NCI-H128 (cell line): Measurements from ENCODE around the gene DUOXA1.

Experiments
- DNase-seq: peaks from one replicate; lab custom pipeline; 2025; ENCODE audit not compliant: unreplicated experiment; lab: John Stamatoyannopoulos, UW

Gene DUOXA1, protein sequence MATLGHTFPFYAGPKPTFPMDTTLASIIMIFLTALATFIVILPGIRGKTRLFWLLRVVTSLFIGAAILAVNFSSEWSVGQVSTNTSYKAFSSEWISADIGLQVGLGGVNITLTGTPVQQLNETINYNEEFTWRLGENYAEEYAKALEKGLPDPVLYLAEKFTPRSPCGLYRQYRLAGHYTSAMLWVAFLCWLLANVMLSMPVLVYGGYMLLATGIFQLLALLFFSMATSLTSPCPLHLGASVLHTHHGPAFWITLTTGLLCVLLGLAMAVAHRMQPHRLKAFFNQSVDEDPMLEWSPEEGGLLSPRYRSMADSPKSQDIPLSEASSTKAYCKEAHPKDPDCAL

GRCh38 chr15:45129651-45130129, at the start of gene DUOXA1, which contains the start of gene DUOX1:
TSS of gene DUOXA1 (minus strand) at chr15:45129879. CDS start at chr15:45123014, 6,865 bp downstream.
TSS of gene DUOX1 (plus strand) at chr15:45129994. CDS start at chr15:45131967, 1,973 bp downstream.
- DNase-seq = no peak

DNA sequence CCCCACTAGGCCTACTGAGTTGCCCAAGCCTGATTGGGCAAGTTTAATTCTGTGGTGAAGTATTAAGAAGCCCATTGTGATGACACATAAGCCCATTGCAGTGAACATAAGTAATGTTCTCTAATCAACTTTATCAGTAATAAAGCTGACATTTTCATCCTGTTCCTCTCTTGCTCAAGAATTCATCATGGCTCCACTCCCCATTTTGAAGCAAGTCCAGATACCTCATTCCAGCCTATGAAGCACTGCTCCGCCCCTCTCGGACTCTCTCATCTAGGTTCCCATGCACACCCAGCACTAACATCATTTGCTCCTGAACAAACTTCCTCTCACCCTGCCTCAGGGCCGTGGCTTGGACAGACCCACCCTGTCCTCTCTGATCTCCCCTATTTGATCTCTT, 47.6 kb upstream of the DUOXA1 start:
- no peak for DNase-seq

GRCh38 chr15:45174577-45174976, 44.9 kb upstream of the DUOXA1 start:
- DNase-seq = no peak

DNA sequence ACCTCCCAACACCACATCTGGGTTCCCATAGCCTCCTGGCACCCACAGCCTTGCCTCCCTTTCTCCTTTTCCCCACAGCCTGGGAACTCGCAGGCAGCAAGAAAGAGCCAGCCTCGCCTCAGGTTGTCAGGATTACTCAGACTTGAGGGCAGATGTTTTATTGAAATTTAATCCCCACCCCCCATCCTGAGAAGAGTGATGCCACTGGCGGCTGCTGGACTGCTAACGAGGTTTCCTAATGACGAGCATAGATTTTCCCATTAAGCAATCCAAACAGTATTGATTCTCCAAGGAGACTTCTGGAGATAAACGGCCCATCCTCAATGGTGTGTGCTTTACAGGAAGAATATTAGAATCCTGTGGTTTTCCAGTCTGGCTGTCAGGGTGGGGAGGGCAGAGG, 44.4 kb upstream of the DUOXA1 start:
- no peak for DNase-seq

DNA sequence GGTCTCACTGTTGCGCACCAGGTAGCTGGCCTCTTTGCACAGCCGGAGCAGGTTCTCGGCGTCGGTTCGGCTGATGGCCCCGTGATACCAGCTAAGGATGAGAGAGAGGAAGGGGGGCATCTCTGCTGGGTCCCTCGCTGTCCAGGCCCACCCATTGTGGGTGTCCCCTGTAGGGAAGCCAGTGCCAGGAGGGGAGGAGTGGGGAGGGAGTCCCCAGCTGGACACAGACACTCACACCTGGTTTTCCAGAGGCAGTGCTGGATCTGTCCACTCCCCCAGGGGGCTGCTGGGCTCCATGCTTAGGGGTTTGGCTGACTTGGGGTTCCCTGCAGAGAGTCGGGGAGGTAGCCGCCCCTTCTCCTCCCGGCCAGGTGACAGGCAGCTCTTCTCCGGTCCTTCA, 42.2 kb upstream of the DUOXA1 start:
- DNase-seq = no peak

DNA sequence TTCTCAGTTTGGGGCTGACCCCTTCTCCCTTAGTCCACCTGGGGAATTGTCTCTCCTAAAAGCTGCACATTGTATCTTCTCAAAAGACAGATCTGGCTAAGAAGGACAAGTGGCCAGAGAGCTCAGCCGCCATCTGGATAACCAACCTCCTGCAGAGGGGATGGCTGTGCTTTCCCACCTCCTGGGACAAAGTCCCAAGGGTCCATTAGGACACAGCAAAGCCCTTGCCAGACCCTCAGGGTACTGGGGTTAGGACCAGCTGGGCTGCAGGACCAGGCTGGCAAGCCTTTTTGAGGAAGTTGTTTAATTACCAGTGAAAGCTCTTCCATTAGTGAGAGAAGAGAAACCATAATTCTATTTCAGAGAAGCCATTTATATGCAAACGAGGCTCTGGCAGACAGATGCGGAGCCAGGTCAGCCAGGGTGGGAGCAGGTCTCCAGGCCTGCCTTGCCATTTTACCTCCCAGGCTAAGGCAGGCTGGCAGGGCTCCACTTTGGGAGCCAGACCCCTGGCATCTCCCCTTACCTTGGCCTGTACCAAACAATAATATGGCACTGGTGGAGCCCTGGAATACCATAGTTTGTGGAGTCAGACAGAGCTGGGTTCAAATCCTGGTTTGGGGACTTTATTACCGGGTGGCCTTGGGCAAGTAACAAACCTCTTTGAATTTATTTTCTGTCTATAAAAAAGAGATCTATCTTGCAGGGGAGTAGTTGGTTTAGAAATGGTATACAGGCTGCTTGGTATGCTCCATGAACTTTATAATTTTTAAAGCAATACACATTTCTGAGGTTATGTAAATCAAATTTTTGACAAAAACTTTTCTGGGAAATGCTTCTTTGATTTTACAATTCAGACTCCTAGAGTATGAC, 40.2 kb upstream of the DUOXA1 start:
- DNase-seq = no peak

GRCh38 chr15:45168751-45169551, 39.3 kb upstream of the DUOXA1 start:
- no peak for DNase-seq

- DNase-seq = no peak
These were observed 38.6 kb upstream of the DUOXA1 start for GRCh38 chr15:45168286-45168685.

DNA sequence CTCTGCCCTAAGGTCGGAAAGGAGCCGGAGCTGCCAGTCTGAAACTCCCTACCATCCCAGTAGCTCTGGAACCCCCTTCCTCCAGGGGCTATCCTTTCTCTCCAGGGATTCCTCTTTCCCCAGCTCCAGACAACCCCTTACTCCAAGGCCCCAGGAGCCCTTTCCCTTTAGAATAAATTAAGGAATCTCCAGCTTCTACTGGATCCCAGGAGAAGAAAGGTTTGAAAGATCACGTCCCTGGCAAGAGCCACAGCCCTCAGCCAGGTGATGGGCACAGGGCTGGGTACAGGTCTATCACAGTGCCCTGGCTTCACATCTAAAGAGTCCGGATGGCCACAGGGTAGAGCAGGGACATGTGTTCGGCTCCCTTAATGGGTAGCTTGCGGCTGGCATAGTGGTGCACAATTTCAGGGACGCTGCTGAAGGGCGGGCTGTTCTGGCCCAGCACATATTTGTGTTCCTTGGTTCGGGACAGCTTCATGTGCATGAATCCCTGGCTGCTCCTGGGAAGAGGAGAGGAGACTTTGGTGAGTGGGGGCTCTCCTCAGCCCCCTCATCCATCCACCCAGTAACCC, 38.0 kb upstream of the DUOXA1 start:
- DNase-seq = no peak

DNA sequence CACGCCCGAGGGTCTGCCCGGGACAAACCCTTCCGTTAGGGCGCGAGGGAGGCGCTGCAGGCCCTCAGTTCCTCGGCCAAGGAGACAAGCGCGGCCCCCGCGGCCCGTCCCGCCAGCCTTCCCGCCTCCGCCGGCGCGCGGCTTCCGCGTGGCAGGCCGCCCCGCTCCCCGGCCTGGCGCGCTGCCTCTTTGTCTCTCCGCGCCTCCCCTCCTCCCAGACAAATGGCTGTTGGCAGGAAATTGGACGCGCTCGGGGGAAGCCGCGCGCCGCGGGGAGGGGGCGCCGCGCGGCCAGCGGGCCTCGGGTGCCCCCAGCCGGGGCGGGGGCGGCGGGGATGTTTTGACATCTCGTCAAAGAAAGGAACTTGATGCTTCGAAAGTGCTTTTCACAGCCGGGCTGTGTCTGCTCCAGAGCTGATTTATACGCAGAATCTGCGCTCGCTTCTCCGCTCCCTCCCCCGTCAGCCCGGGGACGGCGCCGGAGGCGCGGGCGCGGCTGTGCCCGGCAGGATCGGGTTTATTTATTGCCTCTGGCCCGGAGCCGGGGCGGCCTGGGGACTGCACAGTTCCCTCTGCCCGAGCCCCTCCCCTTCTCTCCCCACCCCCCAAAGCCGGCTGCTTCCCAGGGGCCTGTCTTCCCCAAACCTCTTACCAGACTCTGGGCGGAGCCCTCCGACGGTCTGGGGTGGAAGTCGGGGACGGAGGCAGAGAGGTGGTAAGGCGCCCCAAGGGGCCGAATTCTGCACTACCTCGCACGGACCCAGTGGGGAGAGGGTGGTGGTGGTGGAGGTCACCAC, 37.4 kb upstream of the DUOXA1 start:
- DNase-seq = peak; percentile 53

DNA sequence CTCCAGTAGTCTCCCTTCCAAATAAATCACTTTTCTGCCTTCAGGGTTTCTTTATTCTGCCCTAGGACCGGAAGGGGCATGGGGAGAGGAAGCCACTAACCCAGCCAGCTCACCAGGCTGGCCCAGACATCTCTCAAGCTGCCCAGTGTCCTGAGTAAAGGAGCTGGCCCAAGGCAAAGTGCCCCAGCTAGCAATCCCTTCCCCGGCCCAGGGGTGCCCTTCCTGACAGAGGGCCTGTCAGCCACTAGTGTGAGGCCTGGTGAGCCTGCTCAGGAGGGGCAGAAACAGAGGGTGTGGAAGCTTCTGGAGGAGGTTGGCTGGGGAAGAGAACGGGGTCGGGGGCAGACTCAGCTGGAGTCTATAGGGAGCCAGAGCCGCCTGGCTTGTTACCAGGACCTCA, 35.9 kb upstream of the DUOXA1 start:
- DNase-seq = no peak

DNA sequence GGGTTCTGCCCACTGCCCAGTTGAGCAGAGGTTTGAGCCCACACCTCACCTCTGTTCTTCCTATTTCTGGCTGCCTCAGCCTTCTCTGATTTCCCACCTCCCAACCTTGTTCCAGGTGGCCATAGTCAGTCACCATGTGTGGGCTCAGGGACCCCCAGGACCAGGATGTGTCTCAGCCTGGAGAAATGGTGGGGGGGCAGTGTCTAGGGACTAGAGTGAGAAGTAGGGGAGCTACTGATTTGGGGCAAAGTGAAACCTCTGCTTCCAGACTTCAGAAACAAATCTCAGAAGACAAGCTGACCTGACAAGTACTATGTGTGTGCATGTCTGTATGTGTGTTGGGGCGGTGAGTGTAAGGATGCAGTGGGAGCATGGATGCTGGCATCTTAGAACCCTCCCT, 35.2 kb upstream of the DUOXA1 start:
- no peak for DNase-seq

DNA sequence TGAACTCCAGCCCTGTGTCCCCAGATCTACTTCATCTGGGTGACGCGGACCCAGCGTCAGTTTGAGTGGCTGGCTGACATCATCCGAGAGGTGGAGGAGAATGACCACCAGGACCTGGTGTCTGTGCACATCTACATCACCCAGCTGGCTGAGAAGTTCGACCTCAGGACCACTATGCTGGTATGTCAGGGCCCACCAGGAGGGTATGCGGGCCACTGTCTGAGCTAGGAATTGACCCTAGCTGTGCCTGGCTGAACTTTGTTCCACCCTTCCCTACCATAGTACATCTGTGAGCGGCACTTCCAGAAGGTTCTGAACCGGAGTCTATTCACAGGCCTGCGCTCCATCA, 33.8 kb upstream of the DUOXA1 start:
- no peak for DNase-seq

GRCh38 chr15:45162771-45163507, 33.3 kb upstream of the DUOXA1 start:
- no peak for DNase-seq

DNA sequence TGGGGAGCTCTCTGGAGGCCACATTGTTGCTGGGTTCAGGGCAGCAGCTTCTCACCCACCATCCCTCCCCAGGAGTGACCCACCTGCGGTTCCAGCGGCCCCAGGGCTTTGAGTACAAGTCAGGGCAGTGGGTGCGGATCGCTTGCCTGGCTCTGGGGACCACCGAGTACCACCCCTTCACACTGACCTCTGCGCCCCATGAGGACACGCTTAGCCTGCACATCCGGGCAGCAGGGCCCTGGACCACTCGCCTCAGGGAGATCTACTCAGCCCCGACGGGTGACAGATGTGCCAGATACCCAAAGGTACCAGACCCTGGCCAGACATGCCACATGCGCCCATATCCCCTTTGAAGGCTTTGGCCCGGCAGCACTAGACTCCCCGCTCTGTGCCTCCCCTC, 32.0 kb upstream of the DUOXA1 start:
- DNase-seq = no peak

GRCh38 chr15:45157974-45158373, 28.3 kb upstream of the DUOXA1 start:
- DNase-seq = no peak

DNA sequence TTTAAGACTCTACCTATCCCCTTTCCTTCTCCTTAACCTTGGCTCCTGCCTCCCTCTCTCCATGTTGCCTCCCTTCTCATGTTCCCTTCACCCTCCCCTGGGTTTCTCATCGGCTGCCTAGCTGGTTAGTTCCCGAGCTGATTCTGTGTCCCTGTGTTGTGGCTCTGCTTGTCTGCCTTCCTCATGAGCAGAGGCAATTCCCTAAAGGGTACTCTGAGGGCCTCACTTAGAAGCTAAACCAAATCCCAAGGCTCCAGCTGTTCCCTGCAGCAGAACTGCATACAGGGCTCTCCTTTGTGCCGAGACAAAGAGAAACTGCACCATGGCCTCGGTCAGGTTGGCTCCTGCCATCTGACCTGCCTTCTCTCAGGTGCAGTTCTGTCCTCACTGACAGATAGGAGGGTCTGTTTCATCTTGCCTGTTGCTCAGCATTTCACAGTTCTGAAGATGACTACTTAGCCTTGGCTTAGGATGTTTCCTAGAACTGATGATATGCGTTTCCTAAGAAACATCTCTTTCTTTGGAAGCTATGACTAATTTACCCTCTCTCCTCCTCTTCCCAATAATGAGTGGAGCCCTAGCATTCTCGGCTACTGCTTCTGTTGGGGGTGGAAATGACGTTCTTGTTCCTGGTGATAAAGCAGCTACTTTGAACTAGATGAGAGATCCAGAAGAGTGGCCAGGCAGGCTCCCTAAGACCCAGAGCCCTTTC, 27.2 kb upstream of the DUOXA1 start:
- DNase-seq = no peak

- no peak for DNase-seq
These were observed 26.1 kb upstream of the DUOXA1 start for GRCh38 chr15:45155739-45156138.
